Activated CD4-positive, alpha-beta T cell treated with anti-CD3 and anti-CD28 coated beads, Interleukin-2, amount 10 ng/mL, durations not matched to agents 7 days and 5 days (primary cell): ENCODE measurements around the gene TMCC1. TPM values are rescaled to one million over a fixed set of nuclear protein-coding genes. Genes with fewer than 3 reads are reported as not detected.

ENCODE experiments used
- CTCF ChIA-PET: fragments of 350-600 bp; sonication (Branson Sonifier 250); formaldehyde crosslinking; loops from one replicate; lab custom pipeline; 2021; ENCODE audit warnings: antibody characterized with exemption; lab: Charles Lee
- POLR2A ChIA-PET: fragments of 350-600 bp; sonication (Branson Sonifier 250); formaldehyde crosslinking; loops from one replicate; lab custom pipeline; 2021; ENCODE audit warnings: antibody characterized with exemption; lab: Charles Lee
- DNase-seq: peaks from one replicate; pipeline ENCODE4 v3.0.0-alpha.2; 2020
- H3K27ac Mint-ChIP-seq: one replicate; pipeline ENCODE4 v1.8.0; 2021; ENCODE audit warnings: mild to moderate bottlenecking, moderate library complexity, mixed read lengths
- H3K27me3 Mint-ChIP-seq: one replicate; pipeline ENCODE4 v1.8.0; 2021; ENCODE audit warnings: mixed read lengths
- H3K36me3 Mint-ChIP-seq: one replicate; pipeline ENCODE4 v1.8.0; 2021; ENCODE audit warnings: low read depth, mixed read lengths
- H3K4me1 Mint-ChIP-seq: one replicate; pipeline ENCODE4 v1.8.0; 2021; ENCODE audit warnings: mixed read lengths
- H3K4me3 Mint-ChIP-seq: one replicate; pipeline ENCODE4 v1.8.0; 2021; ENCODE audit warnings: mild to moderate bottlenecking, moderate library complexity, mixed read lengths
- H3K9me3 Mint-ChIP-seq: one replicate; pipeline ENCODE4 v1.8.0; 2021; ENCODE audit warnings: mixed read lengths
- total RNA-seq, 2 experiments: library from RNA; stranded (reverse); gene quantifications; one replicate each; pipeline ENCODE4 v1.2.3, GENCODE V29; 2021

TMCC1 gene
- total RNA-seq, 2 experiments from 2014 or later, result 14.9 to 18.7 TPM

- Mint-ChIP-seq H3K4me1 (no peaks in the 10 kb centered on the region), H3K4me3 (no peak overlapping the region), H3K27ac (no peak overlapping the region), H3K27me3 (no peaks in the 10 kb centered on the region), H3K36me3 (no peaks in the 10 kb centered on the region), H3K9me3 (no peaks in the 10 kb centered on the region)
- DNase-seq, result no peak
- ChIA-PET CTCF (interaction anchor here (1.3 kb wide), 1 partner anchor 25 kb away, joined by 3 read pairs; no protein-coding TSS in a partner anchor), POLR2A (no interaction called here)
These were observed 219.4 kb downstream of the TMCC1 start for GRCh38 chr3:129673897-129674797.

GRCh38 chr3:129673012-129673411 lies 220.5 kb downstream of the TMCC1 start:
- H3K36me3 Mint-ChIP-seq, result no peaks in the 10 kb centered on the region
- H3K4me1 Mint-ChIP-seq, result no peaks in the 10 kb centered on the region
- DNase-seq, result no peak
- H3K27me3 Mint-ChIP-seq, result no peaks in the 10 kb centered on the region
- POLR2A ChIA-PET, result no interaction called here
- CTCF ChIA-PET, result interaction anchor here (0.7 kb wide), 1 partner anchor 14 kb away, joined by 3 read pairs; no protein-coding TSS in a partner anchor
- H3K4me3 Mint-ChIP-seq, result no peak overlapping the region
- no peak overlapping the region for H3K27ac Mint-ChIP-seq
- no peaks in the 10 kb centered on the region for H3K9me3 Mint-ChIP-seq

DNA sequence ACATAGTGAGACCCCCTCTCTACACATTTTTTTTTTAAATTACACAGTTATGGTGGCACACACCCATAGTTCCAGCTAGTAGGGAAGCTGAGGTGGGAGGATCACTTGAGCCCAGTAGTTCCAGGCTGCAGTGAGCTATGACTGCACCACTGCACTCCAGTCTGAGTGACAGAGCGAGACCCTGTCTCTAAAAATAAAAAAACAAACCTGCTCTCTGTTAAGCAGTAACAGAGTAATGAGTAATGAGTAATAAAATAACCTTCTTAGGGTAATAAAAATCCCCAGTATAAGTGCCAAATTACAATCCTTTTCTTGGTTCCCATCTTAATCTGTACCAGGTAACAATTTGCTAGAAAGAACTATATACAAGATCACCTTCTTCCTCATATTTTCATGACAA lies 221.1 kb downstream of the TMCC1 start:
- H3K4me1 Mint-ChIP-seq, result no peaks in the 10 kb centered on the region
- DNase-seq, result no peak
- CTCF ChIA-PET, result no interaction called here
- H3K36me3 Mint-ChIP-seq, result no peaks in the 10 kb centered on the region
- no peaks in the 10 kb centered on the region for H3K9me3 Mint-ChIP-seq
- no peak overlapping the region for H3K27ac Mint-ChIP-seq
- no peaks in the 10 kb centered on the region for H3K27me3 Mint-ChIP-seq
- H3K4me3 Mint-ChIP-seq, result no peak overlapping the region
- POLR2A ChIA-PET, result no interaction called here

- POLR2A ChIA-PET, result no interaction called here
- no peaks in the 10 kb centered on the region for H3K4me1 Mint-ChIP-seq
- no peaks in the 10 kb centered on the region for H3K36me3 Mint-ChIP-seq
- CTCF ChIA-PET, result interaction anchor here (1.6 kb wide), 1 partner anchor 181 kb away, joined by 3 read pairs; no protein-coding TSS in a partner anchor
- DNase-seq, result no peak
- no peaks in the 10 kb centered on the region for H3K9me3 Mint-ChIP-seq
- no peak overlapping the region for H3K4me3 Mint-ChIP-seq
- H3K27me3 Mint-ChIP-seq, result no peaks in the 10 kb centered on the region
- H3K27ac Mint-ChIP-seq, result no peak overlapping the region
These were observed 228.3 kb downstream of the TMCC1 start for GRCh38 chr3:129665024-129665768.

DNA sequence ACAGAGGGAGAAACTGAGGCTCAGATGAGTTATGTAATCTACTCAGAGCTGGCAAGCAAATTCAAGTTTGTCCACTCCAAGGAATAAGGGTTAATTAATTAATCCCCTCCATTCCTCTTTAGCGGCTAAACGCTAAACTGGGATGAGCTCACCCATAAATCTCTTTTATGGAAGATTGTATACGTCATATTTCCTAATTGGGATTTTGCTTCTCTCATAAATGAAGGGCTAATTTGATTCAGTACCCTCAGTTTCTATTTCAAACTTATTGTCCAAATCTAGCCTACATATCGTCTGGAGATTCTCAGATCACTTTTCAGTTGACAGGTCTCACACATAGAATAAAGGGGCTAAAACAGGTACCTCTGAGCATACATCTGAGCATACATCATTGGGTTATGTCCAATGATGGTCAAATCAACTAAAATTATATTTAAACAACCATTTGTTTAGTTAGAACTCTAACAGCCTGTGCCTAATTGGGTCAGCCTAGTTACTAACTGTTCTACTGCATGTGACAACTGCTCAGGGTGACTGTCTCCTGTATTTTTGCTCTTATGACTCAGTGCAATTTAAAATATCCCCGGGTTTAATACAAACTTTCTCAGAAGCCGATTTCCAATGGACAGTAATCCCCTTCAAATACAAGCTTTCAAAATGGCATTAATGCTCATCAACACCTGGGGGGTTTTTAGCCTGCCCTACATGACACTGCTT lies 229.4 kb downstream of the TMCC1 start:
- H3K4me3 Mint-ChIP-seq, result no peak overlapping the region
- H3K27me3 Mint-ChIP-seq, result no peaks in the 10 kb centered on the region
- no peaks in the 10 kb centered on the region for H3K4me1 Mint-ChIP-seq
- no peak overlapping the region for H3K27ac Mint-ChIP-seq
- DNase-seq, result no peak
- H3K36me3 Mint-ChIP-seq, result peaks cover 1% of the 10 kb centered on the region
- POLR2A ChIA-PET, result no interaction called here
- CTCF ChIA-PET, result interaction anchor here (0.6 to 1.6 kb wide), 2 partner anchors 109 to 182 kb away, joined by 3 read pairs; no protein-coding TSS in a partner anchor
- H3K9me3 Mint-ChIP-seq, result no peaks in the 10 kb centered on the region

- Mint-ChIP-seq H3K4me1 (peaks cover 6% of the 10 kb centered on the region), H3K9me3 (no peaks in the 10 kb centered on the region), H3K27ac (no peak overlapping the region), H3K27me3 (no peaks in the 10 kb centered on the region), H3K4me3 (no peak overlapping the region), H3K36me3 (peaks cover 1% of the 10 kb centered on the region)
- CTCF ChIA-PET, result no interaction called here
- DNase-seq, result no peak
- POLR2A ChIA-PET, result no interaction called here
These were observed 230.5 kb downstream of the TMCC1 start for GRCh38 chr3:129663045-129663446.

- no peaks in the 10 kb centered on the region for H3K27me3 Mint-ChIP-seq
- POLR2A ChIA-PET, result no interaction called here
These were observed 231.3 kb downstream of the TMCC1 start for GRCh38 chr3:129662191-129662608.

GRCh38 chr3:129661766-129662165 lies 231.7 kb downstream of the TMCC1 start:
- ChIA-PET POLR2A (no interaction called here), CTCF (interaction anchor here (1.0 kb wide), 1 partner anchor 283 kb away, joined by 3 read pairs; no protein-coding TSS in a partner anchor)
- Mint-ChIP-seq H3K36me3 (peaks cover 1% of the 10 kb centered on the region), H3K4me3 (no peak overlapping the region), H3K27me3 (no peaks in the 10 kb centered on the region), H3K9me3 (no peaks in the 10 kb centered on the region), H3K4me1 (peaks cover 18% of the 10 kb centered on the region), H3K27ac (no peak overlapping the region)
- no peak for DNase-seq

More at GRCh38 chr3:129662191-129662608, 231.3 kb downstream of the TMCC1 start:
- Mint-ChIP-seq H3K27ac (no peak overlapping the region), H3K9me3 (no peaks in the 10 kb centered on the region), H3K36me3 (peaks cover 1% of the 10 kb centered on the region), H3K4me1 (peaks cover 14% of the 10 kb centered on the region), H3K4me3 (no peak overlapping the region)
- no peak for DNase-seq
- CTCF ChIA-PET, result interaction anchor here (1.0 kb wide), 1 partner anchor 283 kb away, joined by 3 read pairs; no protein-coding TSS in a partner anchor

- ChIA-PET CTCF (interaction anchor here (0.9 to 1.2 kb wide), 3 partner anchors 15 to 168 kb away, joined by 3 to 4 read pairs (median 3); no protein-coding TSS in a partner anchor), POLR2A (interaction anchor here (0.7 kb wide), 1 partner anchor 240 kb away, joined by 3 read pairs; no protein-coding TSS in a partner anchor)
- no peak overlapping the region for H3K4me3 Mint-ChIP-seq
- H3K9me3 Mint-ChIP-seq, result no peaks in the 10 kb centered on the region
- DNase-seq, result no peak
- H3K36me3 Mint-ChIP-seq, result peaks cover 4% of the 10 kb centered on the region
- H3K4me1 Mint-ChIP-seq, result peaks cover 19% of the 10 kb centered on the region
- no peak overlapping the region for H3K27ac Mint-ChIP-seq
- no peaks in the 10 kb centered on the region for H3K27me3 Mint-ChIP-seq
These were observed 235.2 kb downstream of the TMCC1 start for GRCh38 chr3:129658110-129658843.

- no peaks in the 10 kb centered on the region for H3K27me3 Mint-ChIP-seq
- H3K4me1 Mint-ChIP-seq, result peaks cover 19% of the 10 kb centered on the region
- no peak overlapping the region for H3K27ac Mint-ChIP-seq
- CTCF ChIA-PET, result interaction anchor here (1.2 kb wide), 1 partner anchor 169 kb away, joined by 4 read pairs; no protein-coding TSS in a partner anchor
- H3K9me3 Mint-ChIP-seq, result no peaks in the 10 kb centered on the region
- no peak for DNase-seq
- peaks cover 4% of the 10 kb centered on the region for H3K36me3 Mint-ChIP-seq
- H3K4me3 Mint-ChIP-seq, result no peak overlapping the region
- POLR2A ChIA-PET, result no interaction called here
These were observed 236.1 kb downstream of the TMCC1 start for GRCh38 chr3:129657261-129658046.

DNA sequence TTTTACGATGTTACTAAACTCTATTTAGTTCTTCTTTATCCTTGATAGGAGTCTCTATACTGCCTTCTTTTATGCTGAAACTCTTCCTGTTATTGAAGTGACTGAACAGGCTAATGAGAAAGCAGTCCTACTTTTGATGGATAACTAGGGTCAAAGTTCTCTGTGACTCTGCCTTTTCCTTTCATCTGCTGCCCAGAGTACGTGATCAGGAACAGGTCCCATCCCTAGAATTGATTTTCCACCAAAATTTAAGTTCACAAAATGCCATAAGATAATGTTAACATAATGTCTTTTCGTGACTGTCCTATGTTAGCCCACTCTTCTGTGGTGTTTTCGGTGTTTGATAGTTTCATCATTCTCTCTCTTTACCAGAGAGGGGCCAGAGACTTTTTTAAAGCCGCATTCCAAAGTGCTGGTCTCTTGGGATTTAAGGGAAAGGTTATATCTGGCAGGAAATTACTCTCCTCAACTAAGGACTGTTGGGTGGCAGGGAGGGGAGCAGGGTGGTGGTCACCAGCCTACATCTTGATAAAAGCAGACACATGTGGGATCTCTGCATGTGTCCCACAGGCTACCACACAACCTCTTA lies 236.8 kb downstream of the TMCC1 start:
- ChIA-PET CTCF (interaction anchor here (1.2 kb wide), 1 partner anchor 170 kb away, joined by 4 read pairs; no protein-coding TSS in a partner anchor), POLR2A (no interaction called here)
- Mint-ChIP-seq H3K36me3 (peaks cover 4% of the 10 kb centered on the region), H3K4me3 (no peak overlapping the region), H3K9me3 (no peaks in the 10 kb centered on the region), H3K4me1 (peaks cover 19% of the 10 kb centered on the region), H3K27me3 (no peaks in the 10 kb centered on the region), H3K27ac (no peak overlapping the region)
- DNase-seq, result no peak
